ENCODE measurements around the gene AFDN. TPM values are rescaled to one million over a fixed set of nuclear protein-coding genes. Genes with fewer than 3 reads are reported as not detected.

The AFDN gene
- total and polyA plus RNA-seq, 10 of the 15 experiments (the other 5 are each of a cell fraction or from before 2014, with no cell fraction given), result 5.7 to 68.2 (median 45.1) TPM

- ChIA-PET POLR2A (no interaction called here), SMC1A (ENCODE audit: uncharacterized antibody, unreplicated experiment) (interaction anchor here (1.0 to 9.0 kb wide), 5 partner anchors 10 to 66 kb away, joined by 4 to 58 read pairs (median 5); no protein-coding TSS in a partner anchor), CTCF (interaction anchor here (1.4 kb wide), 1 partner anchor 11 kb away, joined by 5 read pairs; no protein-coding TSS in a partner anchor), RAD21 (ENCODE audit: unreplicated experiment) (interaction anchor here (1.1 kb wide), 1 partner anchor 40 kb away, joined by 6 read pairs; no protein-coding TSS in a partner anchor)
- Histone ChIP-seq H3K4me2 (ENCODE audit: control insufficient read depth, insufficient read depth) (peak overlapping the region; percentile 65), H4K20me1 (ENCODE audit: control insufficient read depth, insufficient read depth) (no peaks in the 10 kb centered on the region), H3K4me3 (peak overlapping the region; percentile 57), H3K9me3 (replicated peaks; ENCODE audit: control insufficient read depth, insufficient read depth, low read length) (no peaks in the 10 kb centered on the region), H3K9ac (ENCODE audit: control insufficient read depth, insufficient read depth, low read length) (peak overlapping the region; percentile 59; the same call in 1 of the 2 replicates), H3K27me3 (replicated peaks in 1 of 2; ENCODE audit: control insufficient read depth in 2 of 2, insufficient read depth in 2 of 2, low read length in 1 of 2) (no peaks in the 10 kb centered on the region), H3K36me3 (ENCODE audit: control insufficient read depth in 2 of 2, insufficient read depth in 2 of 2, low read length in 1 of 2) (no peaks in the 10 kb centered on the region), H3K27ac (ENCODE audit: control insufficient read depth, insufficient read depth) (peak overlapping the region; percentile 84), H3K79me2 (ENCODE audit: control insufficient read depth, insufficient read depth, low read length) (peaks cover 90% of the 10 kb centered on the region), H2AFZ (ENCODE audit: control insufficient read depth, low read depth, low read length) (no peak overlapping the region), H3K4me1 (ENCODE audit: control insufficient read depth, insufficient read depth, low read length) (peaks cover 20% of the 10 kb centered on the region)
- no TSS peak for BruUV-seq (replicated peaks)
- peak; percentile 78 for FAIRE-seq
- 10% methylated on average over 4 of the region's 4 CpGs for WGBS (ENCODE audit: insufficient coverage, insufficient replicate concordance, low lambda C conversion rate, missing lambda C conversion rate)
- DNase-seq (ENCODE audit: low read depth, low spot score), result peak; percentile 31
- intact Hi-C loops (cut with micrococcal nuclease; ENCODE audit: unreplicated experiment), result no loop called here
- peak; percentile 54 for ATAC-seq
- in situ Hi-C loops (cut with MboI), result no loop called here
- TF ChIP-seq HDAC2 (IDR thresholded peaks at IDR 0.05) (no peak), PML (IDR thresholded peaks at IDR 0.05; ENCODE audit: low read length) (no peak), SPI1 (IDR thresholded peaks at IDR 0.05; ENCODE audit: borderline replicate concordance, insufficient read depth, low read depth, low read length) (peak; percentile 89), KLF5 (IDR thresholded peaks at IDR 0.05; ENCODE audit: partially characterized antibody) (no peak), RAD21 (IDR thresholded peaks at IDR 0.05; ENCODE audit: insufficient read depth, low read depth, low read length) (no peak), IRF4 (IDR thresholded peaks at IDR 0.05; ENCODE audit: low read depth, low read length) (0 out of 2 replicates have a peak, but pooled peaks have one; percentile 7), YBX1 (IDR thresholded peaks at IDR 0.05) (no peak), ZNF217 (IDR thresholded peaks at IDR 0.05) (no peak), EED (IDR thresholded peaks at IDR 0.05; ENCODE audit: low read depth) (peak; percentile 28; the same call in 1 of the 2 replicates)
- TF ChIP-seq, protein P1, sequence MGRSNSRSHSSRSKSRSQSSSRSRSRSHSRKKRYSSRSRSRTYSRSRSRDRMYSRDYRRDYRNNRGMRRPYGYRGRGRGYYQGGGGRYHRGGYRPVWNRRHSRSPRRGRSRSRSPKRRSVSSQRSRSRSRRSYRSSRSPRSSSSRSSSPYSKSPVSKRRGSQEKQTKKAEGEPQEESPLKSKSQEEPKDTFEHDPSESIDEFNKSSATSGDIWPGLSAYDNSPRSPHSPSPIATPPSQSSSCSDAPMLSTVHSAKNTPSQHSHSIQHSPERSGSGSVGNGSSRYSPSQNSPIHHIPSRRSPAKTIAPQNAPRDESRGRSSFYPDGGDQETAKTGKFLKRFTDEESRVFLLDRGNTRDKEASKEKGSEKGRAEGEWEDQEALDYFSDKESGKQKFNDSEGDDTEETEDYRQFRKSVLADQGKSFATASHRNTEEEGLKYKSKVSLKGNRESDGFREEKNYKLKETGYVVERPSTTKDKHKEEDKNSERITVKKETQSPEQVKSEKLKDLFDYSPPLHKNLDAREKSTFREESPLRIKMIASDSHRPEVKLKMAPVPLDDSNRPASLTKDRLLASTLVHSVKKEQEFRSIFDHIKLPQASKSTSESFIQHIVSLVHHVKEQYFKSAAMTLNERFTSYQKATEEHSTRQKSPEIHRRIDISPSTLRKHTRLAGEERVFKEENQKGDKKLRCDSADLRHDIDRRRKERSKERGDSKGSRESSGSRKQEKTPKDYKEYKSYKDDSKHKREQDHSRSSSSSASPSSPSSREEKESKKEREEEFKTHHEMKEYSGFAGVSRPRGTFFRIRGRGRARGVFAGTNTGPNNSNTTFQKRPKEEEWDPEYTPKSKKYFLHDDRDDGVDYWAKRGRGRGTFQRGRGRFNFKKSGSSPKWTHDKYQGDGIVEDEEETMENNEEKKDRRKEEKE (IDR thresholded peaks at IDR 0.05), result no peak
- TF ChIP-seq, protein P2, sequence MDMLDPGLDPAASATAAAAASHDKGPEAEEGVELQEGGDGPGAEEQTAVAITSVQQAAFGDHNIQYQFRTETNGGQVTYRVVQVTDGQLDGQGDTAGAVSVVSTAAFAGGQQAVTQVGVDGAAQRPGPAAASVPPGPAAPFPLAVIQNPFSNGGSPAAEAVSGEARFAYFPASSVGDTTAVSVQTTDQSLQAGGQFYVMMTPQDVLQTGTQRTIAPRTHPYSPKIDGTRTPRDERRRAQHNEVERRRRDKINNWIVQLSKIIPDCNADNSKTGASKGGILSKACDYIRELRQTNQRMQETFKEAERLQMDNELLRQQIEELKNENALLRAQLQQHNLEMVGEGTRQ (IDR thresholded peaks at IDR 0.05; ENCODE audit: borderline replicate concordance, low read depth, low read length), result no peak
- TF ChIP-seq, protein P3, sequence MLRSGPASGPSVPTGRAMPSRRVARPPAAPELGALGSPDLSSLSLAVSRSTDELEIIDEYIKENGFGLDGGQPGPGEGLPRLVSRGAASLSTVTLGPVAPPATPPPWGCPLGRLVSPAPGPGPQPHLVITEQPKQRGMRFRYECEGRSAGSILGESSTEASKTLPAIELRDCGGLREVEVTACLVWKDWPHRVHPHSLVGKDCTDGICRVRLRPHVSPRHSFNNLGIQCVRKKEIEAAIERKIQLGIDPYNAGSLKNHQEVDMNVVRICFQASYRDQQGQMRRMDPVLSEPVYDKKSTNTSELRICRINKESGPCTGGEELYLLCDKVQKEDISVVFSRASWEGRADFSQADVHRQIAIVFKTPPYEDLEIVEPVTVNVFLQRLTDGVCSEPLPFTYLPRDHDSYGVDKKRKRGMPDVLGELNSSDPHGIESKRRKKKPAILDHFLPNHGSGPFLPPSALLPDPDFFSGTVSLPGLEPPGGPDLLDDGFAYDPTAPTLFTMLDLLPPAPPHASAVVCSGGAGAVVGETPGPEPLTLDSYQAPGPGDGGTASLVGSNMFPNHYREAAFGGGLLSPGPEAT (IDR thresholded peaks at IDR 0.05; ENCODE audit: low read depth), result peak; percentile 65
- TF ChIP-seq, protein P4, sequence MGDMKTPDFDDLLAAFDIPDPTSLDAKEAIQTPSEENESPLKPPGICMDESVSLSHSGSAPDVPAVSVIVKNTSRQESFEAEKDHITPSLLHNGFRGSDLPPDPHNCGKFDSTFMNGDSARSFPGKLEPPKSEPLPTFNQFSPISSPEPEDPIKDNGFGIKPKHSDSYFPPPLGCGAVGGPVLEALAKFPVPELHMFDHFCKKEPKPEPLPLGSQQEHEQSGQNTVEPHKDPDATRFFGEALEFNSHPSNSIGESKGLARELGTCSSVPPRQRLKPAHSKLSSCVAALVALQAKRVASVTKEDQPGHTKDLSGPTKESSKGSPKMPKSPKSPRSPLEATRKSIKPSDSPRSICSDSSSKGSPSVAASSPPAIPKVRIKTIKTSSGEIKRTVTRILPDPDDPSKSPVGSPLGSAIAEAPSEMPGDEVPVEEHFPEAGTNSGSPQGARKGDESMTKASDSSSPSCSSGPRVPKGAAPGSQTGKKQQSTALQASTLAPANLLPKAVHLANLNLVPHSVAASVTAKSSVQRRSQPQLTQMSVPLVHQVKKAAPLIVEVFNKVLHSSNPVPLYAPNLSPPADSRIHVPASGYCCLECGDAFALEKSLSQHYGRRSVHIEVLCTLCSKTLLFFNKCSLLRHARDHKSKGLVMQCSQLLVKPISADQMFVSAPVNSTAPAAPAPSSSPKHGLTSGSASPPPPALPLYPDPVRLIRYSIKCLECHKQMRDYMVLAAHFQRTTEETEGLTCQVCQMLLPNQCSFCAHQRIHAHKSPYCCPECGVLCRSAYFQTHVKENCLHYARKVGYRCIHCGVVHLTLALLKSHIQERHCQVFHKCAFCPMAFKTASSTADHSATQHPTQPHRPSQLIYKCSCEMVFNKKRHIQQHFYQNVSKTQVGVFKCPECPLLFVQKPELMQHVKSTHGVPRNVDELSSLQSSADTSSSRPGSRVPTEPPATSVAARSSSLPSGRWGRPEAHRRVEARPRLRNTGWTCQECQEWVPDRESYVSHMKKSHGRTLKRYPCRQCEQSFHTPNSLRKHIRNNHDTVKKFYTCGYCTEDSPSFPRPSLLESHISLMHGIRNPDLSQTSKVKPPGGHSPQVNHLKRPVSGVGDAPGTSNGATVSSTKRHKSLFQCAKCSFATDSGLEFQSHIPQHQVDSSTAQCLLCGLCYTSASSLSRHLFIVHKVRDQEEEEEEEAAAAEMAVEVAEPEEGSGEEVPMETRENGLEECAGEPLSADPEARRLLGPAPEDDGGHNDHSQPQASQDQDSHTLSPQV (IDR thresholded peaks at IDR 0.05), result no peak
These were observed 6.0 kb downstream of the AFDN start for GRCh38 chr6:167832497-167833395.

All from GM12878 (cell line).